Cerebellar nuclear complex (tissue), 1 donor: Measurements from ENCODE around the gene CSNK2A2.

ENCODE experiments used
- DNase-seq, 2 experiments: peaks; one replicate each; lab custom pipeline; 2025; lab: John Stamatoyannopoulos, UW

CSNK2A2 gene

DNA sequence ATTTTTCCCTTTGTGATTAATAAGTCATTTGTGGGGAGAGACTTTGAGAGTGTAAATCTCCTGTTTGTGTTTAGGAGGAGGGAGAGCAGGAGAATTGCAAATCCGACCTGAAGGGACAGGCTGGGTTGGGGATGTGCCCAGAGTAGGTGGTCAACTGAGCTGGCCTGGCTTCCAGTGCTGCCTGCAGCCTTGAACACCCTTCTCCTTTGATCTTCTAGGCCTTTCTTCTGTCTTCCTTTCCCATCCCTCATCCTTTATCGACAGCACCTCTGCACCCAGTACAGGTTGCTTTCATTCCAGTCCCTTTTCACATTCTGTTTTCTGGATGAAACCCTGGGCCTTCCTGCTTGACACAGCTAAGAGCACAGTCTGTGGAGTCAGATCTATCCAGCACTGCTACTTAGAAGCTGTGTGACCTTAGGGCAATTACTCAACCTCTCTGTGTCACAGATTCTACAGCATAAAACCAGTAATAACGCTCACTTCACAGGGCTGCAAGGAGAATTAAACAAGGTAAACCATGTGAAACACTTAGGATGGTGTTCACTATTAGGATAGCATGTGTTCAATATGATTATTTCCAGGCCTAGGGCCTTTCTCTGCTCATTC, 1.0 kb upstream of the CSNK2A2 start:
- DNase-seq = no peak

DNA sequence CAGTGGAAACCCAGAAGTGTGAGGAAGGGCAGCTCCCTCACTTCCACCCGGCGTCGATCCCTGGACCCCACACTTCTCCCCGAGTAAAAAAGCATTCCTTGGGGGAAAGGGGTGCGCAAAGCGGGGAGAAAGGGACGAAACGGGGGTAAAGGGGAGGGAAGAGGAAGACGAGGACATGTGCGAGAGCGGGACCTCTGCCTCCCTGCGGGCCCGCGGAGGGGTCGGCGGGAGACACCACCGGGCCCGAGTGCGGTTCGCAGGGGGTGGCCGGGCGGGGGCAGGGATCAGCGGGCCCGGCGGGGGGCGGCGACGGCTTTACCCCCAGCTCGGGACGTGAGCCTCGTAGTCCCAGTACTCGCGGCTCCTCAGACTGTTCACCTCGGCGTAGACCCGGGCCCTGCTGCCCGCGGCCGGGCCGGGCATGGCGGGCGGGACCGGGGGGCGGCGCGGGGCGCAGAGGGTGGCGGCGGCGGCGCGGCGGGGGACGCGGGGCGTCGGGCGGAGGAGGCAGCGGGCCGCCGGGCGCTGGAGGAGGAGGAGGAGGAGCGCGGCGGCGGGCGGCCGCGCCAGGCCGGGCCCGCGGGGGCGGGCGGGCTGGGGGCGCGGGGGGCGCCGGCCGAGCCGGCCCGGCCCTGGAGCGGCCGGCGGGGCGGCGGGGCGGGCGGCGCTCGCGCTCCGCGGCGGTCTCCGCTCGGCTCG, 443 bp downstream of the CSNK2A2 start:
- DNase-seq = no peak

DNA sequence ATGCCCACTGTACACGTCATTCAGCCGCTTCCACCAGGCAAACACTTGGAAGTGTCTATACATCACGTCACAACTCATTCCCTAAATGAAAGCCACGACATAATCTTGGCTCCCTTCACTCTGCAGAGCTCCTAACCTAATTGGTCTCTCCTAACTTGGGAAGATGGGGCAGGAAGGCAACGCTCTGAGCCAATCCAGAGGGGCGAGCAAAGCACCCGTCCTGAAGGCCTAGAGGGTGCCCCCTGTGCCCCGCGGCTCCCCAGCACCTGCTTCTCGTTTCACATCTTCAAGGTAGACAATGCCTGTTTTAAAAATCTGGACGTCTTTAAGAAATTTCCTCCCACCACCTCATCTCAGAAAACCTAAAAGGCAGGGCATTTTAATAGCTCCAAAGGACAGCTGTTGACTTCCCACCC, 1.0 kb downstream of the CSNK2A2 start:
- DNase-seq = no peak

DNA sequence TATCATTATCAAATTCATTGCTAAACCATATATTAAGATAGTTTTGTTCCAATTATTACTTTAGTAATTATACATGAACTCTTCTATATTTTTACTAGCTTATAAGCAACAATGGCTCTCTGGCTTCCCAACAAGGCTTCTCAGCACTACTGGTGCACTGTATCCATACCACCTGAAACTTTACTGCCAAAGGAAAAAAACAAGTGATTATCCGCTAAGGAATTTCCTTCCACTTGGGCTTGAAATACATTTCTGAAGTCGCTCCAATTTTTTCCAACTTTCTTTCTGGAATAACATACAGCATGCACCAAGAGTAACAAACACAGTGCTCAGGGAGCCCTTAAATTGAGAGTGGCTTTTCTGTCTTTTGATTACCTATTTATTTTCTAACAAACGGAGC, 2.1 kb downstream of the CSNK2A2 start:
- DNase-seq = no peak

DNA sequence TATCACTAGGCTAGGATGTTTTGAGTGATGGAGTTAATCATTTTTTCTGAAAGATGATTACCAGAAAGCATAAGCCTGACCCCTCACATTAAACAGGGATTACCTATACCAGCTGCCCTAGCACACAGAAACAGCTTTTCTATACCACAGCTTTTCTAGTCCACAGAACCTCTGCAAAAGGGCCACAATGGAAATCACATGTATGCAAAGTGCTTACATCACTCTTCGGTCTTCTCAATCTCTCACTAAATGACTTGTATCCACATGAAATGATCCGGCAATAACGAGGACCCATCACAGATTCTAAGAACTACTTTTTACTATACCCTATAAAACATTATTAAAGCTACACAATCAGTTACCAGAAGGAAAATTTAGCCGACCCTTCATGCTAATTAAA, 2.6 kb downstream of the CSNK2A2 start:
- no peak for DNase-seq

DNA sequence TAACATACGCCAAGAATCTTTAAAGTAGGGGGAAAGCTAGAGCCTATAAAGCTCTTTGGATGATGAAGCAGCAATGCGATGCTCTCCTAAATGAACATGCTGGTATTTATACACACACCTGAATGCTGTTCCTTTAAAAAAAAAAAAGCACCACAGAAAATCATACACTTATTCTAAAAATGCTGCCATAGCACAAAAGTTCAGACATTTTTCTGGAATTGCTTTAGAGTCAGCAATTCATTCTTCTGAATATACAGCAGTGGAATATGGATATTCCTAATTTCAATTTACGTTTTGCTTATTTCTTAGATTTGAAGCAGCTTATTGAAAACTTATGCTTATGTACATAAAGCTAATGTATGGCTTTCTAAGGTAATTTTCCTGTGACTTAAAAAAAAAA, 3.1 kb downstream of the CSNK2A2 start:
- no peak for DNase-seq

DNA sequence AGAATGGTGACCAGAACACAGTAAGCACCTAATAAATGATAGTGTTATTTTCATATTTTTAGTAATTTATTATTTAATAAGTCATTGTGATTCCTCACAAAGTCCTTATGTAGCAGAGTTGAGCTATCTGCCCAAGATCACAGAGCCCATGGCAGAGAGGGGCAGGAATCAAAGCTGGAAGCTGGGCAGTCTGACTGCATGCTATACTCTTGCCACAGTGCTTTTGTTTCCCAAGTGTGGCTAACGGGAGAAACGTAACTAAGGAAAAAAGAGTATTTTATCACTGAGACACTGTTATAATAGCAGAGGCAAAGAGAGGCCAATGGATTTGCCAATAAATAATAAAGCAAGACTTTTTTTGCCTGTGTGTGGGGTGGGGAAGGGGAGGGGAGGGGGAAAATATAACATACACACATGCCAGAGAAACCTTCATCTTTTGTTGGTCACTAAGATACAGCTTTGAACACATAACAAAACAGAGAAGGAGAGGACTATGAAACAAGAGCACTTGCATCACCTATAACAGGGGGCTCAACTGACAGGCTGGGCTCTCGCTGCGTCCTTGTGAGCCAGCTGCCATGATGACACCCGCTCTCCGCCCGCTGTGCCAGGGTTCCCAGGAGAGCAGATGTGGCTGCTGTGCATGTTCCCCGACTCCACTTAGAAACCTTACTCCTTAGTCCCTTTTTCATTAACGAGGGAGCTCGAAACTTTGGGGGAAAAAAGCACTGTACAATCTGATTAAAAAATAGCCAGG, 10.1 kb downstream of the CSNK2A2 start:
- DNase-seq = no peak

DNA sequence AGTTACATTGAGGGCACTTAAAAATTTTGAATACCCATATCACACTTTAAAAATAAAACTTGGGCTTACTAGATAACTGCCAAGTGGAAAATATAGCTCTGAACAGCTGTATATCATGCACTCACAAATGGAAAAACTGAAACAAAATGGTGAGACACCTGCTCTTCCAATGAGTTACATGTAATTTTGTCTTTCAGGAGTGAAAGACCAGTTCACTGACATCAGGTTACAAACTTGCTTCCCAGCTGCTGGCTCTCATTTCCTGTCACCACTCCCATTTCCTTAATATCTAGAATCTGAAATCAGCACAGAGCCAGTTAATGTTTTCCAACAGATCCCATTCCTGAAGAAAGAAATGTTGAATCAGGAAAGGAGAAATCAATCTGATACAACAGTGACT, 10.8 kb downstream of the CSNK2A2 start:
- no peak for DNase-seq

DNA sequence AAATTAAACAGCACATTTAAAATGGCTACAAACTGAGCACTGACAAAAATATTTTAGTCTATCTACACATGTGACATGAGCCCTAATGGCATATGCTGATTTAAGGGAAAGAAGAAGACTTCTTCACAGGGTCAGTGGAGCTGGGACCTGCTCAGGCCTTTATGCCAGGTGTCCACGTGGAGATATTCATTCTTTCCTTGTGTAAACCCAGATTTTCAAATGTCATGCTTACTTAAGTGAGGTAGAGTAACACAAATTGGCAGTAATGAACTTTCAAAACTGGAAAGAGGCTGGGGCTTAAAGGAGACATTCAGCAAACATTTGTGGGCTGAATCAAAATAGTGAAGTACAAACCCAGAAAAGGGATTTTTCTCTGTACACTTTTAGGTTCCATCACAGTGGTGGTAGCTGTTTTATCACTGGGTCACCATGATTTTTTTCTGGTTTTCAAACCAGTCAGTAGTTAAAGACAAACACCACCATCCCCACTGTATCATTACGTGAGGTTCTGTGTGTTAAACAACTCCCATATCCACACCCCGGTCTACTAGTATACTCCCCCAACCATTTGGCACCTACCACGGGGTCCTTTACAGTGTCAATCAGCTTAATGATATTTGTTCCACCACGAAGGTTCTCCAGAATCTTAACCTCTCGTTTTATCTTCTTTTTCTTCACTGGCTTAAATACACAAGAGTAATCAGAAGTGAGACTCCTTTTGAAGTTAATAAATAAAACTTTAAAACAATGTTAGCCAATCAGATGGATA, 11.5 kb downstream of the CSNK2A2 start:
- DNase-seq = no peak

DNA sequence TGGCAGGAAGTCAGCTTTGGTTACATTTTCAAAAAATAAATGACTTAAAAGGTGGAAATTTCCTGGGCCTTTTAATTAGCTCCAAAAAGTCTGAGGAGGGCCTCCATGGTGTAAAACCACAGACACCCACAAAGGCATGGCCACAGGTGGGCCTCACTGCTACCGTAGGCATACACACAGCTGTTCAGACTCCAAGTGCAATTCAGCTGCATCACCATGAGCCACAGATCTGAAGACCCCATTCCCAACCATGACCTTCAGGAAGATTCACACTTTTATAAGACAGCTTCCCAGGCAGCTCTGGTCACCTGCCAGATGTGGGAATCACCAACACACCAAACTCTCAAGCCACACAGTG, 20.6 kb downstream of the CSNK2A2 start:
- no peak for DNase-seq

DNA sequence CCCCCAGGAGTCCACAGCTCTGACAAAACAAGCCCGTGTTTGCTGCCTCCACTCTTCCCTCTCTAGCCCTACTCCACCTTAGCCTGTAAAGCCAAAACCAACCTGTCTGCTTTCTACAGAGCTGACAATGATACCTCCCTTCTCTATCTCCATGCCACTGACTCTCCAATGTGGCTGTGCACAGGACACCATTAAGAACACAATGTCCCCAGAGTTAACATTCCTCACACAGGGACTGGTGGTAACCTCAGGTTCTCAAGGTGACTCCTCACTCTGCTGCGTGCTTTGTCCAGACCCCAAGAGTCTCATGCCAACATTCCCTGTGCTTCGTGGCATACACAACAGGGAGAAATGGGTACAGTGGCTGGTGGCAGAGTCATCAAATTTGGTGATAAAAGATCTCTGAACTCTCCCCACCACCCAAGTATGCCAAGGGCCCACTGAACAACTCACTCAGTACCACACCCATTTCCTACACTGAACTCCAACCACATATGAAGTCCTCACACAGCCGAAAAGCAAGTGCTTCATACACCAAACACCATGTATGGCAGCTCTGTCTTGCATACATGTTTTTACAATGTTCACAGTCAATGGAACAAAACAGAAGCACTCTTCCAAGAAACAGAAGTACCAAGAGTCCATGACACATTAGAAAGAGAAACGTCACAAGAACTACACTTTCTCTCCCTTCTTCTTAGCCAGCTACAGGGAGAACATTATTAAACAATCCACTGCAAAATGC, 21.1 kb downstream of the CSNK2A2 start:
- no peak for DNase-seq

DNA sequence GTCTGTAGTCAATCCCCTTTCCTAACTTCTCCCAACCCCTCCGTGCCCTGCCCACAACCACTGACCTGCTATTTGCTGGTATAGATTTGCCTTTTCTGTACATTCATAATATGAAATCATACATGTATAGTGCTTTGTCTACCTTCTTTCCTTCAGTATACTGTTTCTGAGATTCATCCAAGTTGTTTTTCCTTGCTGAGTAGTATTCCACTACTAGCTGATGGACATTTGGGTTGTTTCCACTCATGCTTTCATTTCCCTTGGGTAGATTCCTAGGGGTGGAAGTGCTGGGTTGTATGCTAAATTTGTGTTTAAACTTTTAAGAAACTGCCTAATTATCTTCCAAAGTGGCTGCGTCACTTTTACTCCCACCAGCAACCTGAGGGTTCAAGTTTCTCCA, 27.7 kb downstream of the CSNK2A2 start:
- no peak for DNase-seq

DNA sequence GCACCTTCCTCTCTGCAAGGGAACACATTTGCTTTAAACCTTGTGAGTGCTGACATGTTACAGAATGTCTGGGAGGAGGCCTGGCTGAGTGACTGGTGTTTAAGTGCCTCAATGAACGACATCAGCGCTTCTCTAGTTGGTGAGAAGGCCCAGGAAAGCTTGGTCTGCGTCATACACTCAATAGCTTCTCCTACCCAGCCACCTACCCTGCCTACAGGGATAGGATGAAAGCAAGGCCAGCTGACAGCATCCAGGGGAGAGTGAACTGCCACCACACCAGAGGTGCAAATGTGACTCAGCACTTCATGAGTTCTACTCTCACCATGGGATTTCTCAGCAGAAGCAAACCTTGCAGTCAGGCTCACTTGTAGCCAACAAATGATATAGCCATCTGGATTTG, 37.1 kb downstream of the CSNK2A2 start:
- DNase-seq = no peak

DNA sequence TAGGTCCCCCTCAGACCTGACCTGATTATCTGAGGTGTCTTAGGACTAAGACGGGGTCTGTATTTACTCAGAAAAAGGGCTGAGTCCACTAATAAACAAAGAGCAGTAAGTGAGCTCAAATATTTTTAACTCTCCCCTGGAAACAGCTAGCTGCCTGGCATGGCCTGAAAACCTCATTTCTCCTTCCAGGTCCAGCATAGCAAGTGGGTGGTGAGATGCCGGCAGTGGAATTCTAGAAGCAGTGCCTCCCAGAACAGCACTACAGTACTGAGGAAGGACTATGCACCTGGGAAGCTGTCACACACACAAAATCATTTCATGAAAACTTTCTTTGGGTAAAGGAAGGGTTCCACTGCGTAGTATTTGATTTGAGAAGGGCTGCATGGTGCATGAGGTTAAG, 39.2 kb downstream of the CSNK2A2 start:
- no peak for DNase-seq

DNA sequence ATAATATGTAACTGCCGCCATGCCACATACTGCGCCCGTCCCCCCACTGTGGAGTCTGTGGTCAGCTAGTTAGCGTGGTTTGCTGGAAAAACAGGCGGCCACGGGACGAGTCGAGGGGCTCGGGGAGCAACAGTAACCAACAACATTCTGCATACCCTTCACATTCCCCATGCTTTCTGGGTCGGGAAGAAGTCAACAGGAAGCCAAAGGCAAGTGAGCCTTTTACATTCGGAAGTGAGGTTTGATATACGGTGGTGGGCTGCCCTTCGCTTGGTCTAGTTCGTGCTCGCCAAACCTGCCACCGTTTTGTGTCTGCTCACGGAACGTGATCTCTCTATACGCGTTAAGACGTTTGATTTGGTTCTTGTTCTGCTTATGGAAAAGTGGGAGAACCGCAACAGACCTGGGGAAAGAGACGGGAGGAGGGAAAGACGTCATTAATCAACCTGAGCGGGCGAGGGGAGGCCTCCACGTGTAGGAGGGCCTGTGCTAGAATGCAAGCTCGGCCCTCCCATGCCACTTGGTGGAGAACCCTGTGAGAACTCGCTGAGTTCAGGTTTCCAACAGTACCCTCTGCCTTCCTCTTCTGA, 39.9 kb downstream of the CSNK2A2 start:
- no peak for DNase-seq

DNA sequence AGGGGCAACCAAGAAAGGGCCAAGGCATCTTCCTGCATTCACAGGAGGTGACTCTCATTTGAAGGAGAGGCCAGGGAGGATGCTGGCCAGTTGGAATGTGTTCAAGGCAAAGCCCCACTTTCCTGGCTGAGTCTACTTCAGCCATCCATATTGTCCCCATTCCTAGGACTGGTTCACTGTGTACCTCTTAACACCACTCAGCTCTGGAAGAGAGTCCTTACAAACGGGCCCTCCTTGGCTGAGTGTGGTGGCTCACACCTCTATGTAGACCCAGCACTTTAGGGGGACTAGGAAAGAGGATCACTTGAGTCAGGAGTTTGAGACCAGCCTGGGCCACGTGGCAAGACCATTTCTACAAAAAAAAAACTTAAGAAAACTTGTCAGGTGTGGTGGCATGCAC, 40.7 kb downstream of the CSNK2A2 start:
- no peak for DNase-seq

DNA sequence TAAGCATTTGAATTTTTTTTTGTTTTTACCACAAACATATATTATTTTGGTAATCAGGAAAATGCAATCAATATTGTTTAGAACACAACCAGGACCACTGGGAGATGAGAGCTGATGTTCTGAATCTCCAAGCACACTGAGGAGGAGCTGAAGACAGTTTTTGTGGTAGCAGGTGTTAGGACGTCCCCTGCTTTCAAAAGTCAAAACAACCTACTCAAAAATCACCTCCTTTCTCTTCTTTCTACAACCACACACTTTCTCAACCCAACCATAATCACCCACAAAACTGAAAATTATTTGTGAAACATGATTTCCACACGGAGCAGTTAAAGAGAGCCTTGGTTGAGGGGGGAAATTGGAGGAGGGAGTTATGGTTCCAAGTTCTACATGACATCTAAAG, 42.1 kb downstream of the CSNK2A2 start:
- DNase-seq = no peak

DNA sequence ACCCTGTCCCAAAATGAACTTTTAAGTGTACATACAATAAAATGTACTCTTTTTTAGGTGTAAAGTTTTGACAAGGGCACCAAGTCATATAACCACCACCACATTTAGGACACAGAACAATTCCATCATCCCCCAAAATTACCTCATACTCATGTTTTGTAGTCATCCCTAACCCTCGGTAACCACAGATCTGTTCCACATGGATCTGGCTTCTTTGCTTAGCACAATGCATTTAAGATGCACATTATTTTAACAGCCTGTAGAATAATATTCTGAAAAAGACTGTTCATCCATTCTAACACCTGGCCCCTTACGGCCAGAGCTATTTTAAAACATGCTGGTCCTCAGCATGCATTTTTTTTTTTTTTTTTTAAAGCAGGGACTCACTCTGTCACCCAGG, 43.6 kb downstream of the CSNK2A2 start:
- no peak for DNase-seq

DNA sequence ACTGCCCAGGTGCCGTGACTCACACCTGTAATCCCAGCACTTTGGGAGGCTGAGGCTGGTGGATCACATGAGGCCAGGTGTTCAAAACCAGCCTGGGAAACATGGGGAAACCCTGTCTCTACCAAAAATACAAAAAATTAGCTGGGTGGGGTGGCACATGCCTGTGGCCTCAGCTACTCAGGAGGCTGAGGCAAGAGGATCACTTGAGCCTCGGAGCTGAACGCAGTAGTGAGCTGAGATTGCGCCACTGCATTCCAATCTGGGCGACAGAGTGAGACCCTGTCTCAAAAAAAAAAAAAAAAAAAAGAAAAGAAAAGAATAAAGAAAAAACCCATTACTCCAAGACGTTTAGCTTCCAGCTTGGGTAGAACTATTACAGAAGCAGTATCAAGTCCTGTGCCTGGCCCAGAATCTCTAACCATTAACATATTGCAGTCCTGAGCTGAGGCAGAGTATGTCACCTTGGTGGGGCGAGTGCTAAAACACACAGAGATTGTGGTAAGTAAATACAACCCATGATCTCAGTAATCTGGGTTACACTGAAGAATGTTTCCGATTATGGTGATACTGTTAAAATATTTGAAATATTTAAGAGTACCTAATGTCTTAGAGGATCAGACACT, 45.5 kb downstream of the CSNK2A2 start:
- no peak for DNase-seq

DNA sequence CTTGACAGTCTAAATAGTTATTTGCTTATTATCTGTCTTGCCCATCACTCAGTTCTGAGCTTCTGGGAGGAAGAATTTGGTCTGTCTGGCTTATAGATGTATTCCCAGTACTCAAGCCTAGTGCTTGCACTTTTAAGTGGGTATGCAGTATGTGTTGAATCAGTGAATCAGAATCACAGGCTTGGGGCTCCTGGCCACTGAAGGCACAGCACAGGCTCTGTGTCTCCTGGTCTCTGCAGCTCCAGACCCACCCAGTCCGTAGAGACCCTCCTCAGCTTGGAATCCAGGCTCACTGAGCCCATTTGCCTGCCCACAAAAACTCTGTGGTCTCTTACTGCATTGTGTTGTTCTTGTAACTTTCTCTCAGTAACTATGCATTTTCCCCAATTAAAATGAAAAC, 49.4 kb downstream of the CSNK2A2 start:
- no peak for DNase-seq

DNA sequence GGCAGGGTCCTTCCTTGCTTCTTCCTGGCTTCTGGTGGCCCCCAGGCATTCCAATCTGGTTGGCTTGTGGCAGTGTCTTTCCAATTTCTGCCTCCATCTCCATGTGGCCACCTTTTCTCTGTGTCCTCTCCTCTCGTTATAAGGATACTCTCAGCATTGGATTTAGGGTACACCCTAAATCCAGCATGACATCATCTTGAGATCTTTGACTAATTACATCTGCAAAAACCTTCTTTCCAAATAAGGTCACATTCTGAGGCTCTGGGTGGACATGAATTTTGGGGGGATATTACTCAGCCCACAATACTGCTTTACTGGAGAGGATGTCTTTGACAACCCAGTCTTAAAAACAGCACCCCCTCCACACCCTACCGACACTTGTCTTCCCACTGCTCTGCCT, 49.8 kb downstream of the CSNK2A2 start:
- DNase-seq = no peak
